Thymus (tissue), 11 donors: ENCODE data around the gene FTO. TPM values are rescaled to one million over a fixed set of nuclear protein-coding genes. Genes with fewer than 3 reads are reported as not detected.

ENCODE experiments used
- DNase-seq, 9 donors: peaks; one replicate each; pipeline ENCODE4 v3.0.0-alpha.2; 2013; ENCODE audit warnings: low spot score in 9 of 9, low read depth in 6 of 9, missing footprints in 1 of 9
- H3K27ac ChIP-seq, 2 donors: one replicate each; pipeline ENCODE4 v1.5.1; 2013; ENCODE audit warnings: control low read depth in 1 of 2, low read depth in 1 of 2, low read length in 1 of 2, mild to moderate bottlenecking in 1 of 2, moderate library complexity in 1 of 2
- H3K27me3 ChIP-seq, 2 donors: one replicate each; pipeline ENCODE4 v1.5.1; 2013; ENCODE audit warnings: low read length in 1 of 2; ENCODE audit not compliant: control insufficient read depth in 2 of 2, insufficient read depth in 1 of 2
- H3K36me3 ChIP-seq, 2 donors: one replicate each; pipeline ENCODE4 v1.5.1; 2013; ENCODE audit warnings: low read length in 1 of 2, mild to moderate bottlenecking in 1 of 2, moderate library complexity in 1 of 2; ENCODE audit not compliant: control insufficient read depth in 2 of 2, insufficient read depth in 2 of 2
- H3K4me1 ChIP-seq, 2 donors: one replicate each; pipeline ENCODE4 v1.5.1; 2013; ENCODE audit warnings: low read length in 2 of 2; ENCODE audit not compliant: control insufficient read depth in 2 of 2, insufficient read depth in 2 of 2
- H3K4me3 ChIP-seq, 2 donors: one replicate each; pipeline ENCODE4 v1.5.1; 2013; ENCODE audit warnings: low read length in 2 of 2, control low read depth in 1 of 2, mild to moderate bottlenecking in 1 of 2
- H3K9me3 ChIP-seq, 2 donors: one replicate each; pipeline ENCODE4 v1.5.1; 2013; ENCODE audit warnings: low read length in 1 of 2, mild to moderate bottlenecking in 1 of 2; ENCODE audit not compliant: control insufficient read depth in 2 of 2, insufficient read depth in 1 of 2
- WGBS: extraction: QIAGEN DNeasy Blood & Tissue Kit; methylation state at CpG from one replicate; pipeline ENCODE4 v1.1.7; 2013; 5-methylcytosine and 5-hydroxymethylcytosine counted together
- polyA plus RNA-seq: library from polyadenylated mRNA; stranded (reverse); fragments of 200-250 nt; gene quantifications from one replicate; pipeline ENCODE4 v1.2.3, GENCODE V29; 2013
- total RNA-seq: library from RNA; stranded (reverse); fragments of 120-200 nt; gene quantifications from one replicate; pipeline ENCODE4 v1.2.4, GENCODE V29; 2013
- donor health status: healthy.

The FTO gene
- total and polyA plus RNA-seq, 2 donors: 13.7 to 34.5 TPM

- no peak overlapping the region for H3K27ac ChIP-seq
- WGBS: 96% methylated on average over 3 of the region's 3 CpGs
- H3K4me3 ChIP-seq: no peak overlapping the region
- no peaks in the 10 kb centered on the region for H3K9me3 ChIP-seq
- H3K36me3 ChIP-seq: no peaks in the 10 kb centered on the region
- DNase-seq: no peak
- no peaks in the 10 kb centered on the region for H3K27me3 ChIP-seq
- no peaks in the 10 kb centered on the region for H3K4me1 ChIP-seq
Measured at GRCh38 chr16:53782148-53782547, 78.2 kb downstream of the FTO start.

- H3K9me3 ChIP-seq: no peaks in the 10 kb centered on the region
- H3K27me3 ChIP-seq: no peaks in the 10 kb centered on the region
- no peak for DNase-seq
- H3K36me3 ChIP-seq: no peaks in the 10 kb centered on the region
- no peaks in the 10 kb centered on the region for H3K4me1 ChIP-seq
- WGBS: 95% methylated on average over 1 of the region's 1 CpG
- no peak overlapping the region for H3K4me3 ChIP-seq
- H3K27ac ChIP-seq: no peak overlapping the region
Measured at GRCh38 chr16:53784291-53784690, 80.3 kb downstream of the FTO start.

- H3K36me3 ChIP-seq: no peaks in the 10 kb centered on the region
- H3K9me3 ChIP-seq: no peaks in the 10 kb centered on the region
- H3K4me3 ChIP-seq: no peak overlapping the region
- no peaks in the 10 kb centered on the region for H3K4me1 ChIP-seq
- H3K27me3 ChIP-seq: no peaks in the 10 kb centered on the region
- DNase-seq: no peak
- no peak overlapping the region for H3K27ac ChIP-seq
Measured at GRCh38 chr16:53785044-53785443, 81.1 kb downstream of the FTO start.

- Histone ChIP-seq H3K9me3 (no peaks in the 10 kb centered on the region), H3K27ac (no peak overlapping the region), H3K27me3 (no peaks in the 10 kb centered on the region), H3K4me3 (no peak overlapping the region), H3K4me1 (no peaks in the 10 kb centered on the region), H3K36me3 (no peaks in the 10 kb centered on the region)
- no peak for DNase-seq
- WGBS: 84% methylated on average over 3 of the region's 3 CpGs
Measured at GRCh38 chr16:53785916-53786315, 82.0 kb downstream of the FTO start.

GRCh38 chr16:53787423-53787822, 83.5 kb downstream of the FTO start:
- no peaks in the 10 kb centered on the region for H3K9me3 ChIP-seq
- H3K27me3 ChIP-seq: no peaks in the 10 kb centered on the region
- DNase-seq: no peak
- no peaks in the 10 kb centered on the region for H3K4me1 ChIP-seq
- H3K4me3 ChIP-seq: no peak overlapping the region
- no peak overlapping the region for H3K27ac ChIP-seq
- H3K36me3 ChIP-seq: no peaks in the 10 kb centered on the region
- WGBS: 98% methylated on average over 2 of the region's 2 CpGs

- Histone ChIP-seq H3K4me3 (no peak overlapping the region), H3K27me3 (no peaks in the 10 kb centered on the region), H3K4me1 (no peaks in the 10 kb centered on the region), H3K9me3 (no peaks in the 10 kb centered on the region), H3K36me3 (no peaks in the 10 kb centered on the region), H3K27ac (no peak overlapping the region)
- WGBS: 93% methylated on average over 2 of the region's 2 CpGs
- no peak for DNase-seq
Measured at GRCh38 chr16:53789137-53789536, 85.2 kb downstream of the FTO start.

- no peaks in the 10 kb centered on the region for H3K27me3 ChIP-seq
- no peaks in the 10 kb centered on the region for H3K9me3 ChIP-seq
- H3K4me1 ChIP-seq: no peaks in the 10 kb centered on the region
- H3K27ac ChIP-seq: no peak overlapping the region
- H3K36me3 ChIP-seq: no peaks in the 10 kb centered on the region
- no peak overlapping the region for H3K4me3 ChIP-seq
- WGBS: 96% methylated on average over 6 of the region's 6 CpGs
- no peak for DNase-seq
Measured at GRCh38 chr16:53792161-53792951, 88.4 kb downstream of the FTO start.

- Histone ChIP-seq H3K36me3 (no peaks in the 10 kb centered on the region), H3K9me3 (no peaks in the 10 kb centered on the region), H3K4me1 (peaks cover 0 to 9% of the 10 kb centered on the region in 2 donors), H3K27me3 (no peaks in the 10 kb centered on the region), H3K4me3 (no peak overlapping the region), H3K27ac (no peak overlapping the region)
- no peak for DNase-seq
Measured at GRCh38 chr16:53803451-53803850, 99.5 kb downstream of the FTO start.

- H3K9me3 ChIP-seq: no peaks in the 10 kb centered on the region
- 97% methylated on average over 2 of the region's 2 CpGs for WGBS
Measured at GRCh38 chr16:53803998-53804397, 100.0 kb downstream of the FTO start.

More at GRCh38 chr16:53803998-53804397, 100.0 kb downstream of the FTO start:
- Histone ChIP-seq H3K27ac (no peak overlapping the region), H3K4me3 (no peak overlapping the region), H3K27me3 (no peaks in the 10 kb centered on the region), H3K4me1 (peaks cover 0 to 9% of the 10 kb centered on the region in 2 donors), H3K36me3 (no peaks in the 10 kb centered on the region)
- no peak for DNase-seq
